ENCODE measurements around the gene TNRC6B. TPM values are rescaled to one million over a fixed set of nuclear protein-coding genes. Genes with fewer than 3 reads are reported as not detected.

TNRC6B gene
- polyA plus RNA-seq, 1 donor from 2014 or later, result 7.6 TPM

- no peak overlapping the region for H3K4me2 ChIP-seq (ENCODE audit: low read length)
- H3K79me2 ChIP-seq (replicated peaks; ENCODE audit: insufficient read depth, low read length), result peaks cover 33% of the 10 kb centered on the region
- H4K20me1 ChIP-seq (ENCODE audit: insufficient read depth), result peaks cover 9% of the 10 kb centered on the region
- H2AFZ ChIP-seq (ENCODE audit: low read depth, low read length), result no peak overlapping the region
- no peaks in the 10 kb centered on the region for H3K9me3 ChIP-seq (ENCODE audit: low read length)
- H3F3A ChIP-seq (ENCODE audit: insufficient read depth, low read length, poor library complexity, severe bottlenecking), result no peaks in the 10 kb centered on the region
- TF ChIP-seq EP300 (conservative IDR thresholded peaks at IDR 0.05; ENCODE audit: poor library complexity, severe bottlenecking), result no peak
- TF ChIP-seq CTCF (IDR thresholded peaks at IDR 0.05; ENCODE audit: poor library complexity, severe bottlenecking), result no peak
- no peak for TF ChIP-seq EZH2 (IDR thresholded peaks at IDR 0.05; ENCODE audit: borderline replicate concordance, insufficient read depth, low read length, poor library complexity, severe bottlenecking)
- TF ChIP-seq SMC3 (conservative IDR thresholded peaks at IDR 0.05; ENCODE audit: poor library complexity), result no peak
- no peaks in the 10 kb centered on the region for H3K36me3 ChIP-seq (ENCODE audit: insufficient read depth, low read length)
- H3K9me2 ChIP-seq (ENCODE audit: insufficient read depth, low read length), result no peaks in the 10 kb centered on the region
- H3K4me3 ChIP-seq (ENCODE audit: low read length), result no peak overlapping the region
- H3K27me3 ChIP-seq (ENCODE audit: insufficient read depth, low read depth, low read length), result no peaks in the 10 kb centered on the region
- no peak overlapping the region for H3K9ac ChIP-seq (ENCODE audit: low read length)
- H3K27ac ChIP-seq (ENCODE audit: low read length), result no peak overlapping the region
Observed at GRCh38 chr22:40256516-40256915, 78.8 kb downstream of the TNRC6B start.

GRCh38 chr22:40258017-40258416, 80.3 kb downstream of the TNRC6B start:
- H3K9me2 ChIP-seq (ENCODE audit: insufficient read depth, low read length), result no peaks in the 10 kb centered on the region
- TF ChIP-seq EP300 (conservative IDR thresholded peaks at IDR 0.05; ENCODE audit: poor library complexity, severe bottlenecking) (no peak), EZH2 (IDR thresholded peaks at IDR 0.05; ENCODE audit: borderline replicate concordance, insufficient read depth, low read length, poor library complexity, severe bottlenecking) (no peak), POLR2AphosphoS5 (IDR thresholded peaks at IDR 0.05) (no peak), MXI1 (conservative IDR thresholded peaks at IDR 0.05; ENCODE audit: poor library complexity, severe bottlenecking) (no peak), REST (IDR thresholded peaks at IDR 0.05; ENCODE audit: borderline replicate concordance) (no peak), SMC3 (conservative IDR thresholded peaks at IDR 0.05; ENCODE audit: poor library complexity) (no peak), TAF1 (IDR thresholded peaks at IDR 0.05; ENCODE audit: low read depth) (no peak), CTCF (IDR thresholded peaks at IDR 0.05; ENCODE audit: poor library complexity, severe bottlenecking) (no peak), RAD21 (conservative IDR thresholded peaks at IDR 0.05) (no peak)
- no peaks in the 10 kb centered on the region for H3K27me3 ChIP-seq (ENCODE audit: insufficient read depth, low read depth, low read length)
- no peaks in the 10 kb centered on the region for H3F3A ChIP-seq (ENCODE audit: insufficient read depth, low read length, poor library complexity, severe bottlenecking)
- H3K9ac ChIP-seq (ENCODE audit: low read length), result no peak overlapping the region
- no peak overlapping the region for H3K4me3 ChIP-seq (ENCODE audit: low read length)
- no peak overlapping the region for H3K4me2 ChIP-seq (ENCODE audit: low read length)
- H3K36me3 ChIP-seq (ENCODE audit: insufficient read depth, low read length), result peaks cover 5% of the 10 kb centered on the region
- H4K20me1 ChIP-seq (ENCODE audit: insufficient read depth), result peaks cover 9% of the 10 kb centered on the region
- no peaks in the 10 kb centered on the region for H3K9me3 ChIP-seq (ENCODE audit: low read length)
- no peak overlapping the region for H2AFZ ChIP-seq (ENCODE audit: low read depth, low read length)
- peaks cover 33% of the 10 kb centered on the region for H3K79me2 ChIP-seq (replicated peaks; ENCODE audit: insufficient read depth, low read length)
- H3K27ac ChIP-seq (ENCODE audit: low read length), result no peak overlapping the region

Measured in neural cell (in vitro differentiated cells).